Measurements from ENCODE around the gene CPVL.

GRCh38 chr7:29066641-29067040 is 79.7 kb downstream of the CPVL start:
- TF ChIP-seq ZNF274 (IDR thresholded peaks at IDR 0.05; ENCODE audit: low read depth, low read length) (no peak), SUZ12 (IDR thresholded peaks at IDR 0.05; ENCODE audit: extremely low read depth, insufficient read depth, insufficient read length) (no peak)
